Heart right ventricle (tissue), 16 donors: ENCODE results near the gene LRP1B. TPM values are rescaled to one million over a fixed set of nuclear protein-coding genes. Genes with fewer than 3 reads are reported as not detected.
"Not testable (repeated sequence)": the region's sequence is repeated elsewhere in the genome, so short reads cannot be mapped to it uniquely, and the experiment has no call there.

Experiments used
- ATAC-seq, 8 donors: fragments of 200-7000 bp; cut with Tn5 transposase; one replicate each; pipeline ENCODE4 v1.9.1; 2020; ENCODE audit warnings: mild to moderate bottlenecking in 8 of 8, moderate library complexity in 8 of 8, moderate number of reproducible peaks in 1 of 8
- DNase-seq, 2 donors: peaks; one replicate each; pipeline ENCODE4 v3.0.0-alpha.2; 2020
- H3K27ac ChIP-seq, 10 donors: fragments of 200-600 bp; sonication (generic) in 2 of 10; one replicate each; pipeline versions ENCODE4 v1.5.0 to v1.8.0; 2020 to 2022; ENCODE audit warnings: mild to moderate bottlenecking in 3 of 10
- H3K27me3 ChIP-seq, 7 donors: fragments of 200-600 bp; one replicate each; pipeline ENCODE4 v1.8.0; 2021 to 2022; ENCODE audit warnings: mild to moderate bottlenecking in 2 of 7
- H3K36me3 ChIP-seq, 9 donors: fragments of 200-600 bp; sonication (generic) in 1 of 9; one replicate each; pipeline versions ENCODE4 v1.5.0 to v1.8.0; 2020 to 2022; ENCODE audit warnings: mild to moderate bottlenecking in 2 of 9
- H3K4me1 ChIP-seq, 9 donors: fragments of 200-600 bp; sonication (generic) in 1 of 9; one replicate each; pipeline versions ENCODE4 v1.5.0 to v1.8.0; 2020 to 2022; ENCODE audit warnings: mild to moderate bottlenecking in 4 of 9
- H3K4me3 ChIP-seq, 10 donors: fragments of 200-600 bp; sonication (generic) in 2 of 10; one replicate each; pipeline versions ENCODE4 v1.5.0 to v1.8.0; 2020 to 2022; ENCODE audit warnings: mild to moderate bottlenecking in 7 of 10, moderate library complexity in 2 of 10
- H3K9me3 ChIP-seq, 11 donors: fragments of 200-600 bp in 10 of 11; sonication (generic) in 2 of 11; one replicate each; pipeline versions ENCODE4 v1.5.0 to v1.8.0; 2013 to 2022; ENCODE audit warnings: mild to moderate bottlenecking in 2 of 11, control low read depth in 1 of 11, moderate library complexity in 1 of 11
- CTCF ChIP-seq, 9 donors: fragments of 200-600 bp; sonication (generic) in 2 of 9; IDR thresholded peaks; one replicate each; pipeline versions ENCODE4 v1.5.0 to v1.8.0; 2021 to 2022; ENCODE audit warnings: antibody characterized with exemption in 9 of 9, mild to moderate bottlenecking in 5 of 9, moderate library complexity in 1 of 9
- WGBS, 2 donors: extraction: QIAGEN DNeasy Blood & Tissue Kit; methylation state at CpG; one replicate each; pipeline ENCODE4 v1.1.7; 2013; ENCODE audit warnings: inconsistent platforms in 1 of 2; 5-methylcytosine and 5-hydroxymethylcytosine counted together
- intact Hi-C, 10 donors: fragments of 100-400 bp; cut with DNase I; formaldehyde crosslinking; loops; one replicate each; pipeline versions ENCODE4 v1.11.1 to v1.14.2; 2022
- polyA plus RNA-seq, 2 donors: library from polyadenylated mRNA; stranded (reverse); fragments of 200-250 nt; gene quantifications; one replicate each; pipeline ENCODE4 v1.2.3, GENCODE V29; 2013
- total RNA-seq, 10 donors: library from RNA; stranded (reverse); fragmentation: NEBNext Ultra II Directional in 3 of 10; extraction: Animal tissue kit (Norgen Biotek cat#: 25700) in 3 of 10; gene quantifications; one replicate each; pipeline versions ENCODE4 v1.2.1 to v1.2.4, GENCODE V29; 2021 to 2023
- donor health status: Arrhythmogenic right ventricular cardiomyopathy.
- donor health status: ischemic (EF 13 %, LVEDD 7.1; RV severe dilation, severe dysfunction).
- donor health status: healthy with polysubstance abuse.
- donor health status: DM: no; HTN: yes; CAD: no.
- donor health status: DM: no; HTN: no; CAD: no.
- donor health status: ischemic (EF 25% LVEDD 6.9; RV normal size, moderate dysfunction).
- donor health status: ischemic (EF 25% LVEDD 5.7; RV mildly dilated, moderate dysfunction).
- donor health status: healthy.
- donor health status: DM: yes; HTN: yes; CAD: no.
- donor health status: Ischemic cardiomyopathy.
- donor health status: ischemic (EF 35%, LVEDD 5.7; RV mildly dilated, moderate dysfunction).
- donor health status: nonischemic (EF 11% LVEDD 7.7; RV severe dilation, severe dysfunction).
- donor health status: DM: yes; HTN: yes; CAD: no.
- donor health status: PGD.
- donor health status: ischemic (EF 29% LVEDD 5.4; RV normal size, mild dysfunction).
- donor health status: nonischemic (EF 23%, LVEDD 6.1; RV moderate dilation, normal function).

The LRP1B gene
- total and polyA plus RNA-seq, 12 donors: 0.02 to 0.27 (median 0.14) TPM; not detected in 1

- Histone ChIP-seq H3K36me3 (no peaks in the 10 kb centered on the region), H3K27ac (no peak overlapping the region), H3K4me1 (no peaks in the 10 kb centered on the region), H3K27me3 (no peaks in the 10 kb centered on the region), H3K9me3 (no peaks in the 10 kb centered on the region), H3K4me3 (no peak overlapping the region)
- WGBS, 2 donors: 89% methylated on average over 2 of the region's 2 CpGs
- no peak for ATAC-seq
- intact Hi-C loops: no loop called here
- no peak for TF ChIP-seq CTCF (IDR thresholded peaks at IDR 0.05)
- no peak for DNase-seq
Observed at GRCh38 chr2:140555701-140556100, 1575.1 kb downstream of the LRP1B start.

GRCh38 chr2:140552634-140553033 is 1578.2 kb downstream of the LRP1B start:
- TF ChIP-seq CTCF (IDR thresholded peaks at IDR 0.05): no peak
- H3K36me3 ChIP-seq: no peaks in the 10 kb centered on the region
- no peaks in the 10 kb centered on the region for H3K27me3 ChIP-seq
- no peak for ATAC-seq
- no peak overlapping the region for H3K4me3 ChIP-seq
- no peak overlapping the region for H3K27ac ChIP-seq
- no peak for DNase-seq
- 87 to 89% methylated on average over 3 of the region's 3 CpGs for WGBS, 2 donors
- H3K9me3 ChIP-seq: peaks cover 0 to 4% (median 0%) of the 10 kb centered on the region in 11 donors
- intact Hi-C loops: no loop called here
- H3K4me1 ChIP-seq: no peaks in the 10 kb centered on the region

GRCh38 chr2:140551287-140551686 is 1579.5 kb downstream of the LRP1B start:
- DNase-seq (no peak), ATAC-seq (no peak)
- Histone ChIP-seq H3K4me1 (no peaks in the 10 kb centered on the region), H3K27ac (no peak overlapping the region), H3K4me3 (no peak overlapping the region), H3K9me3 (peaks cover 0 to 4% (median 0%) of the 10 kb centered on the region in 11 donors), H3K27me3 (no peaks in the 10 kb centered on the region), H3K36me3 (no peaks in the 10 kb centered on the region)
- 77 to 84% methylated on average over 1 of the region's 1 CpG for WGBS, 2 donors
- no peak for TF ChIP-seq CTCF (IDR thresholded peaks at IDR 0.05)
- intact Hi-C loops: no loop called here

GRCh38 chr2:140550821-140551220 is 1580.0 kb downstream of the LRP1B start:
- DNase-seq (no peak), ATAC-seq (no peak)
- H3K36me3 ChIP-seq: no peaks in the 10 kb centered on the region
- no peak for TF ChIP-seq CTCF (IDR thresholded peaks at IDR 0.05)
- H3K4me3 ChIP-seq: no peak overlapping the region
- H3K9me3 ChIP-seq: peaks cover 0 to 4% (median 0%) of the 10 kb centered on the region in 11 donors
- no peaks in the 10 kb centered on the region for H3K27me3 ChIP-seq
- no peak overlapping the region for H3K27ac ChIP-seq
- 86 to 89% methylated on average over 2 of the region's 2 CpGs for WGBS, 2 donors
- intact Hi-C loops: no loop called here
- no peaks in the 10 kb centered on the region for H3K4me1 ChIP-seq

- H3K4me1 ChIP-seq, H3K27me3 ChIP-seq, H3K27ac ChIP-seq, intact Hi-C loops, H3K9me3 ChIP-seq, DNase-seq, H3K36me3 ChIP-seq, ATAC-seq, H3K4me3 ChIP-seq: not testable (repeated sequence)
- WGBS, 2 donors: 62 to 67% methylated on average over 2 of the region's 2 CpGs
Observed at GRCh38 chr2:140544769-140545168, 1586.0 kb downstream of the LRP1B start.
